ENCODE data around the gene PHKA2.

Gene PHKA2

GRCh38 chrX:18887177-18887824 lies 96.6 kb downstream of the PHKA2 start:
- no peak for DNase-seq

- peak; percentile 33 for DNase-seq
These were observed 97.4 kb downstream of the PHKA2 start for GRCh38 chrX:18886344-18887161.

GRCh38 chrX:18886005-18886343 lies 97.9 kb downstream of the PHKA2 start:
- no peak for DNase-seq

DNA sequence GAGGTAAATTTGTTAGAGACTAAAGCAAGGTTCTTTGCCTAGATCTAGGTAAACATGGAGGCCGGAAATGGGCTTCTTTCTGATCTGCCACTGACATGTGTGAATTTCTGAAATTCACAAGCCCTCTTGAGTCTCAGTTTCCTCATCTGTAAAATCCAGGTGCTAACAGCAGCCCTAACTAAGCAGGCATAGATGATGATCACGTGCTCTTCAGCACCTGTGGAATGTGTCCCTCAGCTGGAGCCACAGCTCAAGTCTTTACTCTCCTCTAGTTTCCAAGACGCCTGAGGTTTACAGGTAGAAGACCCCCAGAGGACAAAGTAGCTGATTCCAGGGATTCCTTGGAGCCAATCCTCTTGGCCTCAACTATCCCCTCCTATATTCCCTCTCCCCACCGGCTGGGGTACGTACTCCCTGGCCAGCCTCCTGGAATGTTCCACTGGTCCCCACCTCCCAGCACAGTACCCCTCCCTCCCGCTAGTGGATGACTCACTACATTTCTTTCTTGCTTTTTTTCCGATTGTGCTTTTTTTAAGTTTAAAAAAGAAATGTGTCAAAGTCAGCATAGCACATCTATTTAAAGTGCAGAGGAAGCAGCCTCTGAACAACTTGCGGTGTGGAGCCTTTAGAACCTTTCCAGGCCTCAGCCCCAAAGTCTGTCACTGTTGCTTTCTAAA lies 98.4 kb downstream of the PHKA2 start:
- no peak for DNase-seq

GRCh38 chrX:18884916-18885315 lies 99.0 kb downstream of the PHKA2 start:
- DNase-seq: no peak

- DNase-seq: no peak
These were observed 99.8 kb downstream of the PHKA2 start for GRCh38 chrX:18883961-18884765.

- DNase-seq: no peak
These were observed 100.5 kb downstream of the PHKA2 start for GRCh38 chrX:18883234-18883960.

DNA sequence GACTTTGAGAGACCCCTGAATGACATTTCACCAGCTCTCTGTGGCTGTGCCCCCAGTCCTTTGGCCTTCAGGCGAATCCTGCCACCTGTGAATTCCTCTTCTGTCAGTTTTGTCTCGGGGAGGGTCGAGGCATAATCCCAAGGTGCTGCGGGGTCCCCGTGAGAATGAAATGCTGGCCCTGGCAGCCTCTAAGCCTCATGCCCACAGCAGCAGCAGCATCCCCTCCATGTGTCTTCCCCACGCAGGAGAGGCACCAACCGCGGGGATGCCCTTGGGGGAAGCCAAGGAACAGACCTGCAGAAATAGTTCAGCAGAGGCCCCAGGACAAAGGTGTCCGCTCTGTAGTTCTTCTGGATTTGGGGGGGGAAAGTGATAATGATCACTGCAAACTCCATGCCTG lies 104.8 kb downstream of the PHKA2 start:
- no peak for DNase-seq

GRCh38 chrX:18877469-18877868 lies 106.4 kb downstream of the PHKA2 start:
- no peak for DNase-seq

- peak; percentile 36 for DNase-seq
These were observed 108.5 kb downstream of the PHKA2 start for GRCh38 chrX:18875256-18875878.

GRCh38 chrX:18874560-18875255 lies 109.2 kb downstream of the PHKA2 start:
- DNase-seq: no peak

DNA sequence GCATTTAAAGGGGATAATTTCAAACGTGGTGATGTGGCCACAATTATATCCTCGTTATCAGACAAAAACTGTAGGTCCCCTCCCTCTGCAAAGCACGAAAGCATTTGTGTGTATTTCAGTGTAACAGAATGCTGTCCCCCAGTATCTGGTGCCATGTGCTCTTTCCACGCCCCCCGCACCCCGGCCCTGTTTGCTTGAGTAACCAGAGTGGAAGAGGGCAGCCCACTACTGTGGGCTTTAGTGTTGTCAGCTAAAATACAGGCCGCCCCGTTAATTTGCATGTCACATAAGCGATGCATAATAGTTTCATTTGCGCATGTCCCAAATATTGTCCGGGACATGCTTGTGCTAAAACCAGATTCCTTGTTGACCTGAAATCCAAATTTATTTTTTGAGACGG lies 110.1 kb downstream of the PHKA2 start:
- DNase-seq: no peak

DNA sequence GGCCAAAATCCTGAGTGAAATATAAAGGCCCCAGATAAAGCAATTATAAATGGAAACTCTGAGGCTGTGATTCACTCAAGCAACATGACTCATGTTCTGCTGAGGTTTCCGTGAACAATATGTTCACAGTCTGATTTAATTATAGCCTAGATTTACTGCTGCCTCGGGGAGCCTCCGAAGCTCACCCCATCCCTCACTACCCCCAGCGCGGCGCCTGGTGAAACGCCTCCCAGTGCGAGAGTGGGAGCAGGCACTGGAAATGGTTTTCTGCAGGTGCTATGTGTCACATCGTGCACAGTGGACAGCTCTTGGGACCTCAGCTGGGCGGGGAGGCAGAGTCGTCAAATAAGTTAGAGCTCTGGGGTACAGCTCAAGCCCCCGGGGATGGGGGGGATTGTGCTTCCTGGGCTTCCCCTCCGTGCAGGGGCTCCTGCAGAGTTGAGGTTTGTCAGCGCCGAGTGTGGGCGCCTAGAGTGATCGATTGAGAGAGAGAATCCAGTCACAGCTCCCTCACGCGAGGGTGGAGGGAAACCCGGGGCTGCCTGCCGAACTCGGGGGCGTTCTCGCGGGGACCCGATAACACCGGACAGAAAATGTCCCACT lies 110.6 kb downstream of the PHKA2 start:
- DNase-seq: no peak

GRCh38 chrX:18872621-18873020 lies 111.3 kb downstream of the PHKA2 start:
- DNase-seq: no peak

GRCh38 chrX:18871970-18872369 lies 111.9 kb downstream of the PHKA2 start:
- no peak for DNase-seq

DNA sequence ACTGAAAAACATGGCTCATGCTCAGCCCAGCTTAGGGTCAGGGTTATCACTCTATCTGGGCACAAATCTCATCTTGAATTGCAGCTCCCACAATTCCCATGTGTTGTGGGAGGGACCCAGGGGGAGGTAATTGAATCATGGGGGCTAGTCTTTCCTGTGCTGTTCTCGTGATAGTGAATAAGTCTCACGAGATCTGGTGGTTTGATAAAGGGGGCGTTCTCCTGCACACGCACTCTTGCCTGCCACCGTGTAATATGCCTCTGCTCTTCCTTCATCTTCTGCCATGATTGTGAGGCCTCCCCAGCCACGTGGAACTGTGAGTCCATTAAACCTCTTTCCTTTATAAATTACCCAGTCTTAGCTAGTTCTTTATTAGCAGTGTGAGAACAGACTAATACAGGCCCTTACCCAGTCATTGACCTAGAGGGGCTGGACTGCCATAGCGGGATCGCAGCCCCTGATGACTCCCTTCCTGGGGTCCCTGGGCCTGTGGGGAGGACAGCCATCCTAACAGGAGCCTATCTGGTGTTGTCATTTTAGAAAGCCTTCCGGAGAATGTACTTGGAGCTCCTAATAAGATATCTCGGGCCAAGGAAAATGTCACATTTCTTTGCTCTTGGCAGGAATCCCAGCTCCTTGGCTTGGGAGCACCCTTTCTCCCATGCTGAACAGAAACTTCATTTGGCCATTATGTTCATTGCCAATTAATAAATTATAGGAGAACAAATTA lies 112.6 kb downstream of the PHKA2 start:
- DNase-seq: no peak

DNA sequence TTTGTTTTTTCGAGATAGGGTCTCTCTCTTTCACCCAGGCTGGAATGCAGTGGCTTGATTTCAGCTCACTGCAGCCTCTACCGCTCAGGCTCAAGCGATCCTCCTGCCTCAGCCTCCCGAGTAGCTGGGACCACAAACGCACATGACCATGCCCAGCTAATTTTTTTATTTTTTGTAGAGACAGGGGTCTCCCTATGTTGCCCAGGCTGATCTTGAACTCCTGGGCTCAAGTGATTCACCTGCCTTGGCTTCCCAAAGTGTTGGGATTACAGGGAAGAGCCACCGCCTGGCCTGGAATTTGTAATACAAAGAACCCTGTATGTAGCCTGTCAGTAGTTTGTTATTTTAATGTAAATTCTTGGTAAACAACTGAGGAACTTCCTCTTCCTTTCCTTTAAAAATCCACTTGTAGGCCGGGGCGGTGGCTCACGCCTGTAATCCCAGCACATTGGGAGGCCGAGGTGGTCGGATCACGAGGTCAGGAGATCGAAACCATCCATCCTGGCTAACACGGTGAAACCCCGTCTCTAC lies 119.5 kb downstream of the PHKA2 start:
- DNase-seq: no peak

DNA sequence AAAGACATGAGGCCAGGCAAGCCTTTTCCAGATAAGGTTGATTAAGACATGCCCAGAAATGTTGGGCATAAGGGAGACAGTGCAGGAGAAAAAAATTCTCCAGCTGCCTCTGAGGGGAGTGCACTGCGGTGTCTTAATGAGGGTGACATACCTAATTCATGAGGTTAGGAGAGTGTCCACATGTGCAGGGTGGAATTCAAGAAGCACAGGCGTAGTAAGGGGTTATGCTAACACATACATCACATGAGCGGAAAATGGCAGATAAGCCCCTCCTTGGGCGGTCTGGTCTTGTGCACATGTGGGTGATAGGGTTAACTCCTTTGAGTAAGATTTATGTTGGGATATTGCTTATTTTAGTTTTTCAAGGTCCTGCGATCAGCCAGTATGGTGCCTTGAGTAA lies 122.4 kb downstream of the PHKA2 start:
- DNase-seq: no peak

GRCh38 chrX:18856645-18856997 lies 127.3 kb downstream of the PHKA2 start:
- DNase-seq: no peak
